Heart left ventricle (tissue), 16 donors: Measurements from ENCODE around the gene HPN. TPM values are rescaled to one million over a fixed set of nuclear protein-coding genes. Genes with fewer than 3 reads are reported as not detected.
"Not testable (repeated sequence)": the region's sequence is repeated elsewhere in the genome, so short reads cannot be mapped to it uniquely, and the experiment has no call there.

Source experiments
- ATAC-seq, 4 donors: fragments of 200-7000 bp; cut with Tn5 transposase; one replicate each; pipeline ENCODE4 v1.9.1; 2020 to 2022; ENCODE audit warnings: moderate library complexity in 4 of 4, mild to moderate bottlenecking in 3 of 4, moderate number of reproducible peaks in 1 of 4
- DNase-seq, 5 donors: peaks; one replicate each; pipeline ENCODE4 v3.0.0-alpha.2; 2020
- H3K27ac ChIP-seq, 12 donors: fragments of 200-600 bp; sonication (generic) in 4 of 12; one replicate each; pipeline versions ENCODE4 v1.5.0 to v1.8.0; 2016 to 2022; ENCODE audit warnings: mild to moderate bottlenecking in 2 of 12
- H3K27me3 ChIP-seq, 9 donors: fragments of 200-600 bp; sonication (generic) in 2 of 9; one replicate each; pipeline versions ENCODE4 v1.5.1 to v1.8.0; 2016 to 2022; ENCODE audit warnings: mild to moderate bottlenecking in 3 of 9
- H3K36me3 ChIP-seq, 9 donors: fragments of 200-600 bp; sonication (generic) in 2 of 9; one replicate each; pipeline versions ENCODE4 v1.5.0 to v1.8.0; 2018 to 2022; ENCODE audit warnings: mild to moderate bottlenecking in 2 of 9
- H3K4me1 ChIP-seq, 12 donors: fragments of 200-600 bp; sonication (generic) in 4 of 12; one replicate each; pipeline versions ENCODE4 v1.5.0 to v1.8.0; 2016 to 2022; ENCODE audit warnings: mild to moderate bottlenecking in 3 of 12
- H3K4me3 ChIP-seq, 12 donors: fragments of 200-600 bp; sonication (generic) in 4 of 12; one replicate each; pipeline versions ENCODE4 v1.5.0 to v1.8.0; 2017 to 2022; ENCODE audit warnings: mild to moderate bottlenecking in 9 of 12, moderate library complexity in 4 of 12
- H3K9me3 ChIP-seq, 12 donors: fragments of 200-600 bp; sonication (generic) in 4 of 12; one replicate each; pipeline versions ENCODE4 v1.5.0 to v1.8.0; 2016 to 2022; ENCODE audit warnings: mild to moderate bottlenecking in 1 of 12
- CTCF ChIP-seq, 12 donors: fragments of 200-600 bp; sonication (generic) in 4 of 12; IDR thresholded peaks; one replicate each; pipeline versions ENCODE4 v1.5.0 to v1.8.0; 2018 to 2022; ENCODE audit warnings: antibody characterized with exemption in 12 of 12, mild to moderate bottlenecking in 5 of 12
- POLR2A ChIP-seq, 2 donors: fragments of 450-650 bp; IDR thresholded peaks; one replicate each; pipeline ENCODE4 v1.6.1; 2017; ENCODE audit warnings: antibody characterized with exemption in 2 of 2, mild to moderate bottlenecking in 2 of 2, moderate library complexity in 2 of 2
- WGBS, 4 donors: extraction: QIAGEN DNeasy Blood & Tissue Kit in 2 of 4; methylation state at CpG; one replicate each; pipeline versions ENCODE4 v1.1.5 to v1.1.7; 2013 to 2018; 5-methylcytosine and 5-hydroxymethylcytosine counted together
- intact Hi-C, 10 donors: fragments of 100-400 bp; cut with DNase I; formaldehyde crosslinking; loops; one replicate each; pipeline versions ENCODE4 v1.11.1 to v1.14.2; 2022
- polyA plus RNA-seq, 2 donors: library from polyadenylated mRNA; stranded (reverse); fragments of 200-250 nt; gene quantifications; one replicate each; pipeline ENCODE4 v1.2.3, GENCODE V29; 2013
- total RNA-seq, 9 donors: library from RNA; depleted of rRNA in 2 of 9; stranded (reverse); fragments of >200 nt in 2 of 9; fragmentation: NEBNext Ultra II Directional in 3 of 9; extraction: Animal tissue kit (Norgen Biotek cat#: 25700) in 3 of 9; gene quantifications; one replicate each; pipeline versions ENCODE4 v1.1.0 to v1.2.4, GENCODE V29; 2016 to 2023
- donor health status: ischemic (EF 13 %, LVEDD 7.1; RV severe dilation, severe dysfunction).
- donor health status: healthy with polysubstance abuse.
- donor health status: DM: no; HTN: yes; CAD: no.
- donor health status: DM: no; HTN: no; CAD: no.
- donor health status: ischemic (EF 25% LVEDD 6.9; RV normal size, moderate dysfunction).
- donor health status: ischemic (EF 25% LVEDD 5.7; RV mildly dilated, moderate dysfunction).
- donor health status: healthy.
- donor health status: DM: yes; HTN: yes; CAD: no.
- donor health status: ischemic (EF 35%, LVEDD 5.7; RV mildly dilated, moderate dysfunction).
- donor health status: nonischemic (EF 11% LVEDD 7.7; RV severe dilation, severe dysfunction).
- donor health status: DM: yes; HTN: yes; CAD: no.
- donor health status: PGD.
- donor health status: ischemic (EF 29% LVEDD 5.4; RV normal size, mild dysfunction).
- donor health status: nonischemic (EF 23%, LVEDD 6.1; RV moderate dilation, normal function).

Gene HPN
- total and polyA plus RNA-seq, 11 donors: 0.80 to 13.4 (median 3.2) TPM

- no peaks in the 10 kb centered on the region for H3K27me3 ChIP-seq
- DNase-seq (peak in 2 of 5 donors; percentile 2 to 28), ATAC-seq (no peak)
- intact Hi-C loops: loop anchor here in 4 of 10 donors (5.0 to 10.0 kb wide), 4 partner anchors 46 to 218 kb away; partner anchors contain the start of genes FXYD1 (in 2 of the 4), LGI4 (in 2 of the 4) and USF2 (in 1 of the 4)
- H3K4me1 ChIP-seq: peaks cover 0 to 29% (median 12%) of the 10 kb centered on the region in 12 donors
- WGBS, 4 donors: 93 to 97% (median 95%) methylated on average over 5 of the region's 5 CpGs
- H3K9me3 ChIP-seq: no peaks in the 10 kb centered on the region
- H3K27ac ChIP-seq: no peak overlapping the region
- no peaks in the 10 kb centered on the region for H3K36me3 ChIP-seq
- no peak overlapping the region for H3K4me3 ChIP-seq
- TF ChIP-seq CTCF (IDR thresholded peaks at IDR 0.05) (no peak), POLR2A (IDR thresholded peaks at IDR 0.05) (no peak)
These were observed 4.9 kb downstream of the HPN start for GRCh38 chr19:35046461-35046860.

- WGBS, 4 donors: 30 to 67% (median 39%) methylated on average over 6 to 12 of the region's 12 CpGs
- Histone ChIP-seq H3K27ac (peak overlapping the region in 10 of 12 donors; percentile 20 to 71 (median 46)), H3K4me3 (no peak overlapping the region), H3K9me3 (no peaks in the 10 kb centered on the region), H3K4me1 (peaks cover 0 to 19% (median 6%) of the 10 kb centered on the region in 12 donors), H3K36me3 (no peaks in the 10 kb centered on the region), H3K27me3 (no peaks in the 10 kb centered on the region)
- TF ChIP-seq POLR2A (IDR thresholded peaks at IDR 0.05) (no peak), CTCF (IDR thresholded peaks at IDR 0.05) (no peak)
- DNase-seq (peak; percentile 67 to 81 (median 74)), ATAC-seq (peak; percentile 86 to 93 (median 88))
- intact Hi-C loops: loop anchor here in 4 of 10 donors (5.0 to 10.0 kb wide), 4 partner anchors 43 to 216 kb away; partner anchors contain the start of genes FXYD1 (in 2 of the 4), LGI4 (in 2 of the 4) and USF2 (in 1 of the 4)
These were observed 7.4 kb downstream of the HPN start for GRCh38 chr19:35048911-35049411.

GRCh38 chr19:35049456-35049855 is 7.9 kb downstream of the HPN start:
- peak overlapping the region in 7 of 12 donors; percentile 22 to 71 (median 59) for H3K27ac ChIP-seq
- DNase-seq: no peak
- peaks cover 0 to 17% (median 6%) of the 10 kb centered on the region in 12 donors for H3K4me1 ChIP-seq
- intact Hi-C loops: loop anchor here in 4 of 10 donors (5.0 to 10.0 kb wide), 4 partner anchors 43 to 215 kb away; partner anchors contain the start of genes FXYD1 (in 2 of the 4), LGI4 (in 2 of the 4) and USF2 (in 1 of the 4)
- no peaks in the 10 kb centered on the region for H3K9me3 ChIP-seq
- WGBS, 4 donors: 60 to 73% (median 70%) methylated on average over 5 of the region's 5 CpGs
- no peak for ATAC-seq
- no peak for TF ChIP-seq POLR2A (IDR thresholded peaks at IDR 0.05)
- no peak for TF ChIP-seq CTCF (IDR thresholded peaks at IDR 0.05)
- no peaks in the 10 kb centered on the region for H3K36me3 ChIP-seq
- H3K27me3 ChIP-seq: no peaks in the 10 kb centered on the region
- no peak overlapping the region for H3K4me3 ChIP-seq

GRCh38 chr19:35050662-35051061 is 9.1 kb downstream of the HPN start:
- intact Hi-C loops, H3K27me3 ChIP-seq, H3K27ac ChIP-seq, H3K9me3 ChIP-seq, ATAC-seq, H3K36me3 ChIP-seq, H3K4me3 ChIP-seq, DNase-seq: not testable (repeated sequence)
- peaks cover 0 to 17% (median 6%) of the 10 kb centered on the region in 12 donors for H3K4me1 ChIP-seq
- 93 to 100% (median 98%) methylated on average over 2 of the region's 2 CpGs for WGBS, 4 donors

GRCh38 chr19:35051268-35051667 is 9.7 kb downstream of the HPN start:
- DNase-seq, H3K9me3 ChIP-seq, H3K4me3 ChIP-seq, H3K27ac ChIP-seq, ATAC-seq, H3K27me3 ChIP-seq, H3K36me3 ChIP-seq, intact Hi-C loops: not testable (repeated sequence)
- 92 to 100% (median 95%) methylated on average over 4 of the region's 4 CpGs for WGBS, 4 donors
- peaks cover 0 to 17% (median 6%) of the 10 kb centered on the region in 12 donors for H3K4me1 ChIP-seq
